Measurements from ENCODE around the gene PHLDB1.

Gene PHLDB1

GRCh38 chr11:118629761-118630661 is 22.6 kb downstream of the PHLDB1 start:
- TF ChIP-seq CTCF (IDR thresholded peaks at IDR 0.05; ENCODE audit: insufficient read depth, low read depth, low read length, missing control alignments): no peak
- DNase-seq (ENCODE audit: low read depth): no peak
- H3K4me3 ChIP-seq (ENCODE audit: low read depth, low read length): no peak overlapping the region

GRCh38 chr11:118631142-118631909 is 23.9 kb downstream of the PHLDB1 start:
- no peak for TF ChIP-seq CTCF (IDR thresholded peaks at IDR 0.05; ENCODE audit: insufficient read depth, low read depth, low read length, missing control alignments)
- no peak overlapping the region for H3K4me3 ChIP-seq (ENCODE audit: low read depth, low read length)
- DNase-seq (ENCODE audit: low read depth): no peak

- no peak overlapping the region for H3K4me3 ChIP-seq (ENCODE audit: low read depth, low read length)
- no peak for DNase-seq (ENCODE audit: low read depth)
- no peak for TF ChIP-seq CTCF (IDR thresholded peaks at IDR 0.05; ENCODE audit: insufficient read depth, low read depth, low read length, missing control alignments)
Measured at GRCh38 chr11:118632577-118633318, 25.3 kb downstream of the PHLDB1 start.

- H3K4me3 ChIP-seq (ENCODE audit: low read depth, low read length): no peak overlapping the region
- no peak for DNase-seq (ENCODE audit: low read depth)
- no peak for TF ChIP-seq CTCF (IDR thresholded peaks at IDR 0.05; ENCODE audit: insufficient read depth, low read depth, low read length, missing control alignments)
Measured at GRCh38 chr11:118633319-118633690, 25.9 kb downstream of the PHLDB1 start.

- DNase-seq (ENCODE audit: low read depth): no peak
- TF ChIP-seq CTCF (IDR thresholded peaks at IDR 0.05; ENCODE audit: insufficient read depth, low read depth, low read length, missing control alignments): no peak
- H3K4me3 ChIP-seq (ENCODE audit: low read depth, low read length): no peak overlapping the region
Measured at GRCh38 chr11:118633979-118634378, 26.6 kb downstream of the PHLDB1 start.

- no peak for DNase-seq (ENCODE audit: low read depth)
- H3K4me3 ChIP-seq (ENCODE audit: low read depth, low read length): no peak overlapping the region
- no peak for TF ChIP-seq CTCF (IDR thresholded peaks at IDR 0.05; ENCODE audit: insufficient read depth, low read depth, low read length, missing control alignments)
Measured at GRCh38 chr11:118634431-118635236, 27.2 kb downstream of the PHLDB1 start.
